Activated CD8-positive, alpha-beta memory T cell treated with anti-CD3 and anti-CD28 coated beads for 48 hours (primary cell): ENCODE measurements around the gene LATS2.

Source experiments
- DNase-seq, 3 experiments: peaks; one replicate each; pipeline ENCODE4 v3.0.0-alpha.2; 2020; ENCODE audit warnings: low read depth in 2 of 3, low spot score in 2 of 3

The LATS2 gene

GRCh38 chr13:21020176-21020575 lies 41.2 kb downstream of the LATS2 start:
- DNase-seq = no peak

GRCh38 chr13:21018220-21018619 lies 43.2 kb downstream of the LATS2 start:
- no peak for DNase-seq

- no peak for DNase-seq
Measured at GRCh38 chr13:21016487-21016886, 44.9 kb downstream of the LATS2 start.

GRCh38 chr13:21015284-21015683 lies 46.1 kb downstream of the LATS2 start:
- no peak for DNase-seq

GRCh38 chr13:21014502-21015170 lies 46.8 kb downstream of the LATS2 start:
- DNase-seq = no peak

GRCh38 chr13:21014139-21014501 lies 47.3 kb downstream of the LATS2 start:
- no peak for DNase-seq

GRCh38 chr13:21013682-21014038 lies 47.7 kb downstream of the LATS2 start:
- no peak for DNase-seq

GRCh38 chr13:21012841-21013681 lies 48.3 kb downstream of the LATS2 start:
- DNase-seq = no peak

GRCh38 chr13:21012211-21012610 lies 49.2 kb downstream of the LATS2 start:
- no peak for DNase-seq

GRCh38 chr13:21011378-21011777 lies 50.0 kb downstream of the LATS2 start:
- DNase-seq = no peak

- no peak for DNase-seq
Measured at GRCh38 chr13:21010621-21011020, 50.8 kb downstream of the LATS2 start.

- DNase-seq = no peak
Measured at GRCh38 chr13:21009036-21009435, 52.4 kb downstream of the LATS2 start.

GRCh38 chr13:21008026-21008425 lies 53.4 kb downstream of the LATS2 start:
- no peak for DNase-seq

- no peak for DNase-seq
Measured at GRCh38 chr13:21006141-21007005, 55.0 kb downstream of the LATS2 start.

- DNase-seq = no peak
Measured at GRCh38 chr13:21005193-21005592, 56.2 kb downstream of the LATS2 start.

- DNase-seq = no peak
Measured at GRCh38 chr13:21001471-21001870, 59.9 kb downstream of the LATS2 start.

- no peak for DNase-seq
Measured at GRCh38 chr13:21000647-21001046, 60.7 kb downstream of the LATS2 start.

- DNase-seq = no peak
Measured at GRCh38 chr13:20998649-20999415, 62.6 kb downstream of the LATS2 start.

- DNase-seq = no peak
Measured at GRCh38 chr13:20997301-20998161, 63.9 kb downstream of the LATS2 start.

GRCh38 chr13:20995245-20995838 lies 66.0 kb downstream of the LATS2 start:
- no peak for DNase-seq
